Diencephalon (tissue), 1 donor: ENCODE measurements around the gene KCNC3. TPM values are rescaled to one million over a fixed set of nuclear protein-coding genes. Genes with fewer than 3 reads are reported as not detected.

Experiments used
- total RNA-seq: library from RNA; depleted of rRNA; stranded (reverse); fragments of >200 nt; gene quantifications from one replicate; pipeline ENCODE4 v1.2.3, GENCODE V29; 2014

The KCNC3 gene
- total RNA-seq, result 3.2 TPM

GRCh38 chr19:50329146-50329925, at the start of gene KCNC3:
KCNC3 (minus strand) TSS chr19:50329377; CDS start chr19:50329082, 295 bp downstream.

GRCh38 chr19:50376166-50377050, 47.2 kb upstream of the KCNC3 start, which contains the start of gene NR1H2:
NR1H2 (plus strand) TSS chr19:50376457; CDS start chr19:50377606, 1,149 bp downstream.

GRCh38 chr19:50365434-50366306, 36.5 kb upstream of the KCNC3 start, which contains the start of gene NAPSA:
NAPSA (minus strand) TSS chr19:50365639; CDS start chr19:50365621, 18 bp downstream.

Other genes with a start within 250 kb of the KCNC3 start
- not detected for gene IZUMO2, start 166.1 kb downstream of the KCNC3 start, total RNA-seq
- gene MYH14, start 125.8 kb downstream of the KCNC3 start, total RNA-seq, result 4.4 TPM
- 0.46 TPM for gene NAPSA, start 36.3 kb upstream of the KCNC3 start, total RNA-seq
- 21.2 TPM for gene NR1H2, start 47.1 kb upstream of the KCNC3 start, total RNA-seq
- gene POLD1, start 55.0 kb upstream of the KCNC3 start, total RNA-seq, result 12.0 TPM
- gene SPIB, start 89.6 kb upstream of the KCNC3 start, total RNA-seq, result 0.23 TPM
- 0.92 TPM for gene MYBPC2, start 103.5 kb upstream of the KCNC3 start, total RNA-seq
- 68.5 TPM for gene EMC10, start 147.1 kb upstream of the KCNC3 start, total RNA-seq
- gene GARIN5A, start 147.5 kb upstream of the KCNC3 start, total RNA-seq, result 7.2 TPM
- 3.7 TPM for gene JOSD2, start 181.8 kb upstream of the KCNC3 start, total RNA-seq
- 3.0 TPM for gene ASPDH, start 184.5 kb upstream of the KCNC3 start, total RNA-seq
- gene LRRC4B, start 239.1 kb upstream of the KCNC3 start, total RNA-seq, result 105 TPM